HG02885 (cell line): ENCODE measurements around the gene OOSP2.
"Not testable (repeated sequence)": the region's sequence is repeated elsewhere in the genome, so short reads cannot be mapped to it uniquely, and the experiment has no call there.

Source experiments
- ATAC-seq: cut with Tn5 transposase; IDR thresholded peaks from one replicate; pipeline ENCODE4 v1.9.1; 2021; ENCODE audit warnings: mild to moderate bottlenecking; ENCODE audit not compliant: unreplicated experiment, poor library complexity

The OOSP2 gene

DNA sequence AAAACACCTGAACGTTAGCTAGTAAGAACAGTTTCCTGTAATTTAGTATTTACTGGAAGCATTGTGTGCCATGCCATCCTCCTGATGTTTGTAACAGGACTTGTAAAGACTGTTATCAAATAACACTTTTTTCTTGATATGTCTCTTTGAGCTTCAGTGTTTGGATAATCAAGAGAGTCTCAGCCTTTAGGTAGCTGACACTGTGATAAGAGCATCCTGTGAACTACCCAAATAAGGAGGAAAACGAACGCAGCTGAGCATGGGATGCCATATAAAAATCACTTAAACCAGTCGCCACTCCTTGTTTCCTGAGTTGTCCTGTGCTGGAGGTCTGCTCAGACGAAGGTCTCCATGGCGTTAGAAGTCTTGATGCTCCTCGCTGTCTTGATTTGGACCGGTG, at the start of gene OOSP2:
TSS of gene OOSP2 (plus strand) at position 301 of the 400 bp plus-strand sequence. CDS start at position 352, 51 bp downstream.
- ATAC-seq: no peak

DNA sequence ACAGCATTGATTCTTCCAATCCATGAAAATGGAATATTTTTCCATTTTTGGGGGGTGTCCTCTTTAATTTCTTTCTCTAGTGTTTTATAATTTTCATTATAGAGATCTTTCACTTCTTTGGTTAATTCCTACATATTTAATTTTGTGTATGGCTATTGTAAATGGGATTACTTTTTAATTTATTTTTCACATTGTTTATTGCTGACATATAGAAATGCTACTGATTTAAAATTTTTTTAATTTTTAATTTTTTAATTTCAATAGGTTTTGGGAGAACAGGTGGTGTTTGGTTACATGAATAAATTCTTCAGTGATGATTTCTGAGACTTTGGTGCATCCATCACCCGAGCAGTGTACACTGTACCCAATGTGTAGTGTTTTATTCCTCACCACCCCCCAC, 49.8 kb upstream of the OOSP2 start:
- ATAC-seq: no peak

DNA sequence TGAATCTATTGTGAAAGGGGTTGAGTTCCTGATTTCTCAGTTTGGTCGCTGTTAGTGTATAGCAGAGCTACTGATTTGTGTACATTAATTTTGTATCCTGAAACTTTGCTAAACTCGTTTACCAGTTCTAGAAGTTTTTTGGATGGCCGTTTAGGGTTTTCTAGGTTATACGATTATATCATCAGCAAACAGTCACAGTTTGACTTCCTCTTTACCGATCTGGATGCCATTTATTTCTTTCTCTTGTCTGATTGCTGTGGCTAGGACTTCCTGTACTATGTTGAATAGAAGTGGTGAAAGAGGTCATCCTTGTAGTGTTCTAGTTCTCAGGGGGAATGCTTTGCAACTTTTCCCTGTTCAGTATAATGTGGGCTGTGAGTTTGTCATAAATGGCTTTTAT, 47.8 kb upstream of the OOSP2 start:
- ATAC-seq: no peak

DNA sequence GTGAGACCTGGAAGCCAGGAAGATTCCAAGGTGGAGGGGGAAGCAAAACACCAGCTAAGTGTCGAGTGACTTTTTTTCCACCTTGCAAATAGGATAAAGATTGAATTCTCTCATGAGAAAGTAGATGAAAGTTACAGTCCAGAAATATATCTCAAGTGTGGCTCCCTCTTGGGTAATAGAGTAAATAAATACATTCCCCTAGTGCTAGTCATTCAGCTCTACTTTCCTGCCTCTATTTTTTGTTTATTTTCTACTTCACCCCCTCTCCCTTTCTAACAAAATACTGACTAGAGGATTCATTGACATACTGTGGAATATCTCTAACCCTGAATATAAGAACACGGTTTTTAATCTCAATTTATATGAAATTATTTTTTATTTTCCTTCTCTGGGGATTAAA, 42.4 kb upstream of the OOSP2 start:
- ATAC-seq: no peak

DNA sequence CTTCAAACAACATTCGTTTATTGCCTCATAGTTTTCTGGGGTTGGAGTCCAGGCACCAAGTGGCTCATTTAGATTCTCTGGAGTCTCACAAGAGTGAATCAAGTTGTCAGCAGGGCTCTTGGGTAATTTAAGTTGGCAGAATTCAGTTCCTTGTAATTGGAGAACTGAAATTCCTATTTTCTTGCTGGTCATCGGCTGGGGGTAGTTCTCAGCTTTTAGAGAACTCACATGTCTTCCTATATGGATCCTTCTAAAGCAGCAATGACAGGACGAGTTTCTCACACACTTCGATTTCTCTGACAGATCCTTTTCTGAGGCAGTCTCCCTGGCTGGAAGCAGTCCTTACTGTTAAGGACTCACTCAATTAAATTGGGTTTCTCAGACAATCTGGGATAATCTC, 40.5 kb upstream of the OOSP2 start:
- no peak for ATAC-seq

DNA sequence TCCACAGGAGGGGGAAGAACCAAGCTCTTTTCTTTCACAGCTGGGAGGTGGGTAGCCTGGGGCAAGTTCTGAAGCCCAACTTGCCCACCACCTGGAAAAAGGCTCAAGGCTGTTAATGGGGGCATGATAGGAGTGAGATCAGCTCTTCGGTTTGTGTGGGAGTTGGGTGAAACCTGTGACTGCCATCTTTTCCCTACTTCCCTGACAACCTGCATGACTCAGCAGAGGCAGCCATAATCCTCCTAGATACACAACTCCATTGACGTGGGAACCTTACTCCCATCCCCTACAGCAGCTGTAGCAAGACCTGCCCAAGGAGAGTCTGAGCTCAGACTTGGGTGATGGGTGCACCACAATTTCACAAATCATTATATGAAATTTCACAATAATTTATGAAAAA, 36.5 kb upstream of the OOSP2 start:
- ATAC-seq: no peak

- ATAC-seq: no peak
Measured at GRCh38 chr11:60005360-60005759, 34.8 kb upstream of the OOSP2 start.

- no peak for ATAC-seq
Measured at GRCh38 chr11:60016881-60017280, 23.3 kb upstream of the OOSP2 start, which contains the start of gene OOSP4B. Gene OOSP4B (plus strand): TSS chr11:60017181.

DNA sequence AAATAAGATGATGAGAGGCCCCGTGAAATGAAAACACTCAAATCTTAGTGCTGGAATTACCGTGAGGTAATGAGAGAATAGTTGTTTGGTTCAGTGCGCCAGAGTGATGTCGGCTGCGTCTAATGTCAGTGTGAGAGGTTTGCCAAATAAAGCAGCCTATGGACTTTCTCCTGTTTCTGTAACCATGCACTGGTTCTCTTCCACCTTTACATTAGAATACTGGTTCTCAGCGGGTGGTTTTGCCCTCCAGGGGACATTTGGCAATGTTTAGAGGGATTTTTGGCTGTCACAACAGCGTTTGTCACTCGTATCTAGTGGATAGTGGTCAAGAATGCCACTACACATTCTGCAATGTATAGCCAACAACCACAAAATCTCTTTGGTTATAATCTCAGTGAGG, 22.2 kb upstream of the OOSP2 start:
- ATAC-seq: no peak

- not testable (repeated sequence) for ATAC-seq
Measured at GRCh38 chr11:60020376-60020775, 19.8 kb upstream of the OOSP2 start.

DNA sequence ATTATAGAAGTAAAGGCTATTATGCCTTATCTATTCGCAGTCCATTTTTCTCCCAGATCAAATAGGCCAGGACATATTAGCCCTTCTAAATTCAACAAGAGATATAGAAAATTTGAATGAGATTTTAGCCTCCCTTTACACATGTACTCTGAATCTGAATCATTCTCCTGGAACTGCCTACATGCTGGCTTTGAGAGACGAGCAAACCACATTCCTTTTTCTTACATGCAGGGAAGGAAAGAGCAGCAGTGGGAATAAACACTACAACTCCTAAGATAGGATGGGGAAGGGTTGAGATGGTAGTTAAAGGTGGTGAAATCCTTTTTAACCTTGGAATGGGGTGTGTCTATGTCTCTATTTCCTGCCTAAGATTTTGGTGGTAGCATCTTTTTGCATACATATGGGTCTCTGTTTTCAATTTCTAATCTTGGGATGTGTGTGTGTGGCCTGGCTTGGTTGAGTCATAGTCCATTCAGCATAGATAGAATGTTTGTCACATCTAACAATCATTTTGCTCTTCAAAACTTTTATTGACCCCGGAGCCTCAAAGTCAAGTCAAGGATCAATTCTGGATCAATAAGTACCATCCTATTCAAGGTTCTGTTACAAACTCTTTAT, 11.1 kb upstream of the OOSP2 start:
- no peak for ATAC-seq

DNA sequence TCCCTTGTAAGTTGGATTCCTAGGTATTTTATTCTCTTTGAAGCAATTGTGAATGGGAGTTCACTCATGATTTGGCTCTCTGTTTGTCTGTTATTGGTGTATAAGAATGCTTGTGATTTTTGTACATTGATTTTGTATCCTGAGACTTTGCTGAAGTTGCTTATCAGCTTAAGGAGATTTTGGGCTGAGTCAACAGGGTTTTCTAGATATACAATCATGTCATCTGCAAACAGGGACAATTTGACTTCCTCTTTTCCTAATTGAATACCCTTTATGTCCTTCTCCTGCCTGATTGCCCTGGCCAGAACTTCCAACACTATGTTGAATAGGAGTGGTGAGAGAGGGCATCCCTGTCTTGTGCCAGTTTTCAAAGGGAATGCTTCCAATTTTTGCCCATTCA, 10.2 kb downstream of the OOSP2 start:
- not testable (repeated sequence) for ATAC-seq

- not testable (repeated sequence) for ATAC-seq
Measured at GRCh38 chr11:60050839-60051238, 10.6 kb downstream of the OOSP2 start.

DNA sequence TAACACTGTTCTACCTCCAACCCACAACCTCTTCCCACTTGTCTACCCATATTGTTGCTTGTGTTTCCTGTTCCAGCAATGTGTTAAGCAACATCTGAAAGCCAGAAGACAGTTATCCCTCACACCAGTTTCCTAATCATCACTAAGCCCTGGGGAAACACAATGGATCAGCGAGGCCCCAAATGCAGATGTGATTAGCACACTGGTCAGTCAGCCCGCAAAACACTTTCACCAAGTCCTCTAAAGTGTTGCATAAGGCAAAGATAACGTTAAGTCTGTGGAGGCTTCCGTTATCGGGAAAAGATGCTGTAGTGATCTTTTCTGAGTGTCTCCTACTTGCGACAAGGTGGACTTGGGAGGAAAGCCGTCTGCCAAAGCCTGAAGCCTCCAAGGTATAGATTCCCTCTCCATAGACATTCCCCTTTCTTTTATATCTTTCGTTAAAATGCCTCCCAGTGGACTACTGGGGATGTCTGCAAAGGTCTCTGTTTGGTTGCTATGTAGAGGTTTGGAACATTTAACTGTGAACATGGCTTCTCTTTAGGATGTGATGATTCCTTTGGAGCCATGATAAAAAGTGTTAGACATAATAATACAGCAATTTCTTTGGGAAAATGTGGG, 16.2 kb downstream of the OOSP2 start, which contains the start of gene MS4A3:
TSS of gene MS4A3 (plus strand) at position 317 of the 621 bp plus-strand sequence. CDS start 4,496 bp downstream, outside the sequence.
- no peak for ATAC-seq

DNA sequence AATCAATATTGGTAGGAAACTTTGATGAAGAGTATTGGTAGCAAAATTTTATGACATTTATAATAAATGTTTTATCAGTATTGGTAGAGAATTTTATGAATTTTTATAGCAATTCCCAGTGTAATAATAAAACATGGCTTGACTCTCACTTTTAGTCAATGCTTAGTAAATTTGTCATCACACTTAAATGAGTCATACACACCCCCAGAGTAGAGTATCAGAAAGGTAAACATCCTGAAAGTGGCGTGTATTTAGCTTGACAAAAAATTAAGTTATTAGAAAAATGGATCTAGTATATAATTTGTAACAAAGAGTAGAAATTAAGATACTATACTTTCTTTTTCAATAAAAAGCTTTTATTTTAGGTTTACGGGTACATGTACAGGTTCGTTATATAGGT, 18.8 kb downstream of the OOSP2 start:
- ATAC-seq: no peak

GRCh38 chr11:60059521-60060240, 19.5 kb downstream of the OOSP2 start:
- ATAC-seq: no peak

- no peak for ATAC-seq
Measured at GRCh38 chr11:60064111-60064510, 23.9 kb downstream of the OOSP2 start.

GRCh38 chr11:60065801-60066200, 25.6 kb downstream of the OOSP2 start:
- ATAC-seq: no peak

GRCh38 chr11:60069450-60069849, 29.2 kb downstream of the OOSP2 start:
- no peak for ATAC-seq

- not testable (repeated sequence) for ATAC-seq
Measured at GRCh38 chr11:60071644-60072043, 31.4 kb downstream of the OOSP2 start.

GRCh38 chr11:60077216-60077817, 37.1 kb downstream of the OOSP2 start:
- ATAC-seq: no peak
